ENCODE measurements around the gene TMEM143.
"Not testable (repeated sequence)": the region's sequence is repeated elsewhere in the genome, so short reads cannot be mapped to it uniquely, and the experiment has no call there.

GRCh38 chr19:48392006-48392344 is 28.2 kb upstream of the TMEM143 start:
- not testable (repeated sequence) for TF ChIP-seq POLR2A, CTCF (IDR thresholded peaks at IDR 0.05)
